GM18511 (cell line): ENCODE data around the gene ZBTB7C.

Source experiments
- ATAC-seq: cut with Tn5 transposase; IDR thresholded peaks from one replicate; pipeline ENCODE4 v1.9.1; 2021; ENCODE audit warnings: mild to moderate bottlenecking, moderate library complexity; ENCODE audit not compliant: unreplicated experiment

ZBTB7C gene

DNA sequence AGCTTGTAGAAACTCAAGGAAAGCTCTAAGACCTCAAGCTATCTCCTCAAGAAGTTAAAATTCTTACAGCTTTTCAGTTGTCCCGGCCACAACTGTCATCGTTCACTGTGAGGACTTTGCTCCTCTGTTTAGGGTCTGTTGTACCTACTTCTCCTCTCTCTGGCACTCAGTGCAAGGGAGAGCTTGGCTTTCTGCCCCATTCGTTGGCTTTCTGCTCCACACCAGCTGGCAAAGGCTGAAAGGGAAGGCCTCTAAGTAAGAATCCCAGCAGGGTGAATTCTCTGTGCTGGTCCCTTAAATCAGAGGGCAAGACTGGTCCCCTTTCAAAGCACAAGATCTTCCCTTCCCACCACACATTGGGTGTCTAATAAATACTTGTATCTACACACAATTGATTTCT lies 17.3 kb downstream of the ZBTB7C start:
- no peak for ATAC-seq

DNA sequence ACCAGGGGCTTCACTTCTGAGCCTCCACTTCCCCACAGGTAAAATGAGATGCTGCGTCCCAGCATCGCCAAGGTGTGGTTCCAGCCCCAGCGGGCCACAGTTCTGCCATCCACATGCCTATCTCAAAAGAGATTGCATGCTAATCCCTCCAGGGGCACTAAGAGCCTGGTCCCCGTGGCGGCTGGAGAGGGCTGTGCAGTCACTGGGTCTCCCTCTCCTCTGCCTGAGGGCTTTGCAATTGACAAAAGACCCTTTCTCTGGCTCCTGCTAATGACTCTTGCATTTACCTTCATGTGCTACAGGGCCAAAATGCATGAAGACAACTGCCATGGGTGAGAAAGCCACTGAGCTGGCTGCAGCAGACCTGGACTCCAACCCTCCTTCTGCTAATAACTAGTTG lies 18.5 kb downstream of the ZBTB7C start:
- no peak for ATAC-seq

DNA sequence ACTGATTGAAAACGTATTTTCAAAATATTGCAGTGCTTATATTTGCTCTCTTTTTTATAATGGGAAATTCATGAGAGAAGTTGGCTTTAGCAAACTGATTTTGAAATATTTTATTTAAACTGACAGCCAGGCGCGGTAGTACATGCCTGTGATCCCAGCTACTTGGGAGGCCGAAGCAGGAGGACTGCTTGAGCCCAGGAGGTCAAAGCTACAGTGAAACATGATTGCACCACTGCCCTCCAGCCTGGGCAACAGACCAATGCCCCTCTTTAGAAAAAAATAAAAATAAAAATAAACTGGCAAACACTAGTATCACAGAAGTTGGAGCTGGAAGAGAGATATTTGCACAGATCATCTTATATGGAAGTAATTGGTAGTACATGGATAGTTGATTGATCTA lies 20.7 kb downstream of the ZBTB7C start:
- no peak for ATAC-seq

DNA sequence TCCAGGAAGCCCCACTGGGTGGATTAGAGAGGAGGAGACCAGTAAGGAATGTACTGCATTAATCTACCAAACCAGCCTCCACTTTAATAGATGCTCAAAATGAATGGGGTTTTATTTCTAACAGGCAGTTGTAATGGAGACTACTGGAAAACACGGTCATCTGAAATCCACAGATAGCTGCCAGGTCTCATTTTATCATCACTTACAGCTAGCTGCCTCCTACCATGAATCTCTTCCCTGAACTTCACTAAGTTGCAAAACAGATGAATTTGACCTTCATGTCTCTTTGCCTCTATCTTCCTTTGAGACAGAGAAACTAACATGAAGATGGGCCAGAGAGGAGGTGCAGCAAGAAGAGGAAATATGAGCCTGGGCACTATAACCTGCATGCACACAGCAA lies 21.9 kb downstream of the ZBTB7C start:
- ATAC-seq = no peak

DNA sequence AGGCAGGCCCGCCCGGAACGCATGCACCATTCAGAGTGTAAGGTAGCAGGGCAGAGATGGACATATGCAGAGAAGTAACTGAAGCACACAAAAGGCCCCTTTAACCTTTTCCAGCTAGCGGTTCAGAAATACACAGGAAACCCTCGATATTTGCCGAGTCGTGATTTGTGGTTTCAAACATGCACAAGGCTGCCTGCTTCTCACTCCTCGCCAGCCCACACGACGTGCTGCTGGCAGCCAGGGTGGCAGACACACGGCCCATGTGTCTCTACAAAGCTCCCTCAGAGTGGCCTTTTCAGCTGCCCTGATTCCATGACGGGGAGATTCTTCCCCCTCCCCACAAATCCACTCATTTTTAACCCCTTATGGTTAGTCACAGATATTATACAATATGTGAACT lies 23.6 kb downstream of the ZBTB7C start:
- ATAC-seq = no peak

DNA sequence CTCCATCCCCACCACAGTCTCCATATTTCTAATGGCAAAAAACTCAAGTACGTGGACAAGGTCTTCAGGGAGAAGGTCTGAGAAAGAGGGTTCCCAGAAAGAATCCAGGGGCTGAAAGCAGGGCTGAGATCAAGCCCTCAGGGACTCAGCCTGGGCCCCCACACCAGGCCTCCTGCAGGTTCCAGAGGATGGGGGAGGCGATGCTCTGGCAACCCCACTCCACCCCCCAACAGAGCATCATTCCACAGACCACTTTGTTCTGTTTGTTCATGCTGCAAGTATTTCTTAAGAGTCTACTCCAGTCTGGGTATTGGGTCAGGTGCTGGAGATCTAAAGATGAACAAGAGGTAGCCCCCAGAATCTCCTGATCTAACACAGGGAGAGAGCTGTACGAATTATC lies 32.2 kb downstream of the ZBTB7C start:
- no peak for ATAC-seq

DNA sequence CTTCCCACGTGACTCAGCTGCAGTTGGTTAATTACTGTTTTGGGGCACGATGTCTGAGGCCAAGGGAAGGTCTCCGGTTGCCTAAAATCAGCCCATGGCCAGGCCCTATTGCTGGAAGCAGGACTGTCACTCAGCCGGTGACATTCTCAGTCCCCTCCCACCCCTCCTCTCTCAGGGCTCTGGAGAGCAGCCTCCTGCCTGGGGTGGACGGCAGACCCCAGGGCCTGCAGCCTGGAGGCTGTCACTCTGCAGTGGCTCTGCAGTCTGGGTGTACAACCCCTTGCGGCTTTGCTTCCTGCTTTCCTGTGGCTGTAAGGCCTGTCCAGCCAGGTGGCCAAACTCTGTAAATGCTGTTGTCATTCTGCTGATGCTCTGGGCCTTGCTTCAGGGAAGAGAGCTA lies 32.8 kb downstream of the ZBTB7C start:
- no peak for ATAC-seq

DNA sequence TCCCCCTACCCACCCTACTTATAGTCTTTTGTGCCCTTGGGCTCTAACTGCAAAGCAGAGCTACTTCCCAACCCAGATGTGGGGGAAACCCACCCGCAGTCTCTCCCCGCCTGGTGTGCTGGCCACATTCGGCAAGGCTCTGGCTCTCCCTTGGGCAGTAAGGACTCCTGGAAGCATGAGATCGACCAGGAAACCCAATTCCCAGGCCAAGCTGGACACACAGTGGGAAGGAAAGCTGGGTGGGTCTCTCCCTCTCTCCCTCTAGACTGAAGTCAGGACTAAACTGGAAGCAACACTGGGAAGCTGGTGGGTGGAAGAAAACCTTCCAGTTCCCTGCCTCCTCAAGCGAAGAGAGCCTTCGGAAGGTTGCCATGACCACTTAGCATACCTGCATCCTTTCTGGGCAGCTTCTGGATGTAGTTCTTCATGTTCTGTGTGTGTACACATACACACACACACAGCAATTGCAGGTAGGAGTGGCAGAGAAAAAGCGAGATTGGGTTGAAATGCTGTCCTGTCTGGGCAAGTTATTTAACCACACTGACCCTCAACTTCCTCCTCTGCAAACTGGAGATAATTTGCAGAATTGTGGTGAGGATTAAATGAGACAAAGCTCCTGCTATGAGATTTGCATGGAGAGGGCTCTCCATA lies 33.9 kb downstream of the ZBTB7C start:
- no peak for ATAC-seq

DNA sequence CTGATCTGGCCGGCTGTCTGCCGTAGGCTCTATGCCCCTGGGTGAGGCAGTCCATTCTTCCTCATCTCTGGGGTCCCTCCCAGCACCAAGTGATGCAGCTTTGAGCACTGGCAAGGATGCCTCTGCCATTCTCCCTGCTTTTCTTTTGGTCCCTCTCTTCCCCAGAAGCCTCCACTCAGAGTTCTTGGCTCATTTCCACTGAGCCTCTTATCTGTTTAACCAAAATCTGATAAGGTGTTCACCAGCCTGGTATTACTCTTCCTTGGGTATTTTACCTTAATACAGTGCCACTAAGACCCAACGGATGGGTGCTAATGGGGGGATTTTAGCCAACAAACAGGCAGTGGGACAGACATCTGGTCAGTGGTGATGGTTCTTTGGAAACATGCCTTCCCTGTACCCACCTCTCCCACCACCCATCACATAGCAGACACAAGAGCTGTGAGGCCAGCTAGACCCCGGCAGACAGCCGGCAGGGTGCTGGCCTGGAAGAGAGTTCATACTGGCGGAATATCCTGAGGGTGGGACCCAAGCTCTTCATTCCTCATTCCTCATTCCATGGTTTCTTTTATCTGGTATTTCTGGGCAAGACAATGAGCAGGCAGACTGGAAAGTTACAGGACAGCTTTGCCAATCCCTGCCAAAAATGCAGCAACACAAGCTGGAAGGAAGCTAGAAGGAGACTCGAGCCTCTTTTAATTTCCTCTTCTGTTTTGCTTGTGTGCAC lies 34.6 kb downstream of the ZBTB7C start:
- no peak for ATAC-seq

DNA sequence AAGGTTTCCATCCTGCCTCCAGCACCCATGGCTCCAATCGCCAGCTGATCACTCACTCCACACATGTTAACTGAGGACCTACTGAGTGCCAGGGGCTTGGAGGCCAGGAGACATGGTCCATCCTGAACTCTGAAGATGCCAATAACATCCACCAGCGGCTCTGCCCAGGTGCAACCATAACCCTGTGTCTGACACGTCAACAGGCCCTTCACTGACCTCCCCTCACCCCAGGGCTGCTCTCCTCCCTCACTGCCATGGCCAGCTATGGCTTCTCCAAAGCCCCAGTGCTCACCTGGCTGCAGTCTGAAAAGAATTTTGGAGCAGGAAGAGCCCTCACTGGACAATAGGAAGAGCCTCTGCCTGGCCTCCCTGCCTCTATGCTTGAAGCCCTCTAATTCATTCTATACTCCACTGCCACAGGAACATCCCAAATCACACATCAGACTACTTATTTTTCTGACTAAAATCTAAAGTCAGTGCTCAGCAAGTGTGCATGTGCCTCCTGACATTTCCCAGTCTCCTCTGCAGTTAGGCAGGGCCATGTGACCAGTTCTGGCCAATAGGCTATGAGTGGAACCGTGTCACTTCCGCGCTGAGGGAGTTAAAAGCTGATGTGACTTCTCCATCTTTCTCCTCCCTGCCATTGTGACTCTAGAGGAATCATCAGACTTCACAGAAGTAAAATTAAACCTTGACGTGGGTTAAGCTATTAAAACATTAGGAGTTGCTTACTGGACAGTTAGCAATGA lies 37.2 kb downstream of the ZBTB7C start:
- no peak for ATAC-seq

DNA sequence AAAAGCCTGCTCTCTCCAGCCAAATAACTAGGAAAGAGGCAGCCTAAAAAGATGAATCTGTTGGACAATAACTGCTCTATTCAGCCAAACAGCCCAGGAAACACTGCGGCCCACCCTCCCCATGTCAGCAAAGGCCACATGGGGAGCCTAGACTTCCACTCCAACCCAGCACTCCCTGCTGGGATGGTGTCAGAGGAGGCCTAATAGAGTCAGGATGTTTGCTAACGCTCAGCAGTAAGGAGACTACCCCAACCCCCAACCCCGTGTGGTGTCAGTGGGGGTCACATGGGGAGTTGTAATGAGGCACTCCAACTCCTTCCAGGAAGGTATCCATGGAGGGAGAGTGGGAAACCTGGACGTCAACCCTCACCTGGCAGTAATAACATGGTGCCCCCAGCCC lies 41.6 kb downstream of the ZBTB7C start:
- no peak for ATAC-seq

DNA sequence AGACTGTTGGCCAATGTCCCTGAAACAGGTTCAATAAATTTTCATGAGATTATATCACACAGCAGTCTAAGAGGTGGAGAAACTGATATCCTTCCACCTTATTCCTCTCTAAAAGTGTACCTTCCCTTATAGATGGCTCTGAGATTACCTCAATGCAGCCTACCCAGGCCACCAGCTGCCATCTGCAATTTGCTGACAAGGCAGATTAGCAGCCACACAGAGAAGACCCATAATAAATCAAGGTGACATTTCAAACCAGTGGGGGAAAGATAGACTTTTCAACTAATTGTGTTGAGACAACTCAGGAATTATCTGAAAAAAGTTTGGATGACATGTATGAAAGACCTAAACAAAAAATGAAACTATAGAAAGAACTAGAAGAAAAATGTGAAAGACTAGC lies 43.2 kb downstream of the ZBTB7C start:
- no peak for ATAC-seq

DNA sequence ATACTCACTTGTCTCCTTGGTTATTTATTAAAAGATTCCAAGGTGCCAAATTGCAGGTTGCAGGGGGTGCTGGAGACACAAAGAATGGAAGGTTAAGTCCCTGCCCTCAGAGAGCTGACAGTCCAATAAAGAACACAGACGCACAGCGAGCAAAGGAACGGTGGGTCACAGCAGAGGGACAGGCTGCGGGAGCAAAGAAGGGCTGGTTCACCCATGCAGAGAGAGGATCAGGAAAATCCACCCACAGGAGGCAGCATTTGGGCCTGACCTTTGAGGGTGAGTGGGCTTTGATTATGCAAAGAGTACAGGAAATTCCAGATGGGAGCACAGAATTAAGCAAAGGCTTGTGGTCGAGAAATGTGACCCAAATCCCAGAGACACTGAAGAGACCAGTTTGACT lies 45.0 kb downstream of the ZBTB7C start:
- ATAC-seq = no peak

DNA sequence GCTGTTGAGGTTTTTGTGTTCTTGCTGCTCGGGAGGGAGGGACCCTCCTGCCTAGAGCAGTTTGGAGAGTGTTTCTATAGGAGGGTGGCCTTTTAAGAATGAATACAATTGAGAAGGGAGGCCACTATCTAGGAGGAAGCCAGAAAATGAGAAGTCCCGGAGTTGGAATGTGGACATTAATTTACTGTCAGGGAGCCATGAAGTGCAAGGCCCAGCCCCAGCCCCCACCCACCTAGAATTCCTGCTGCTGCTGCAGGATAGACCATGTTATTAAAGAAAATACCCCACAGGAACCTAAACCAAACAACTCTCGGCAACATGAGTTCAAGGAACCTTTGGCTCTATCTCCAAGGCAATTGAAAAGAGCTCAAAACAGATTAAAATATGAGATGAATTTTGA lies 46.0 kb downstream of the ZBTB7C start:
- no peak for ATAC-seq

DNA sequence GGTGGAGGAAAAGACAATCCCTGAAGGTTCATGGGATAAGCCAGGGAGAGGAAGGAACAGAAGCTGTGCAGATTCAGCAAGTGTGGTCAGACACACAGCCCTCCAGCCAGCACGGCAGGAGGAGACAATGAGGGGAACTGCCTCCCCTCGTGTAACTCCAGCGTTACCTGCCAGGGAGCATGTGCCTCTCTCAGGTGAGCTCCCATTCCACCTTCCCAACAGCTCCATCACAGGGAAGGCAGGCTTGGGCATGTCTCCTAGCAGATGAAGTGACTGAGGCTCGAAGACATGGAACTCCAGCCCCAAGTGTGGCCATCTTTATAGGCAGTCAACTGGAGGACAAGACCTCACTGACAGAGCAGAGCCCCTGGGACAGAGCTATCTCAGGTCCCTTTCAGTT lies 47.4 kb downstream of the ZBTB7C start:
- no peak for ATAC-seq

DNA sequence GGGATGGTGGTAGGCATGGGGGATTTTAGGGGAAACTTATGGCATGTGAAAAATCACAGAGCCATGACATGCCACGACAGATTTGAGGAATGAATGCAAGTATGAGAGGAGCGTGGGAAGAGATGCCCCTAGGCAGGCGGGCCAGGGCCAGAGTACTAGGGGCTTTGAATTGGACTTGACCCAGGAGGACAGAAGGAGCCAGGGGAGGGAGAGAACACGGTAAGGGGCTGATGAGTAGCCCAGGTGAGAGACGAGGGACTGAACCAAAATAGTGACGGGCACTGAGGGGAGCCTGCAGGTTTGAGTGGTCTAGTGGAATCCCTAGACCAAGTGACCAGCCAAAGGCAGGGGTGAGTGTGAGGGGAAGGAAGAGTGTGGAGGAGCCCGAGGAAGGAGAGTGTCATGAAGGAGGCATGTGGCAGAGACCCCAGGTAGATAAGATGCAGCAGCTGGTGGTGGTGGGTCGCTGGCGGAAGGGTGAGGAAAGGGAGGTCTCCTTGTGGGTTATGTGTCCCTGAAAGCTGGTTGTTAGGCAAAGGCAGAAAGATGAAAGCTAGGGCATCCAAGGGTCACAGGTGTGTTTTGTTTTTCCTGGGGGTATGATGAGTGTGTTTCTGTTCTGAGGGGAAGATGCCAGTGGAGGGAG lies 48.7 kb downstream of the ZBTB7C start:
- no peak for ATAC-seq

DNA sequence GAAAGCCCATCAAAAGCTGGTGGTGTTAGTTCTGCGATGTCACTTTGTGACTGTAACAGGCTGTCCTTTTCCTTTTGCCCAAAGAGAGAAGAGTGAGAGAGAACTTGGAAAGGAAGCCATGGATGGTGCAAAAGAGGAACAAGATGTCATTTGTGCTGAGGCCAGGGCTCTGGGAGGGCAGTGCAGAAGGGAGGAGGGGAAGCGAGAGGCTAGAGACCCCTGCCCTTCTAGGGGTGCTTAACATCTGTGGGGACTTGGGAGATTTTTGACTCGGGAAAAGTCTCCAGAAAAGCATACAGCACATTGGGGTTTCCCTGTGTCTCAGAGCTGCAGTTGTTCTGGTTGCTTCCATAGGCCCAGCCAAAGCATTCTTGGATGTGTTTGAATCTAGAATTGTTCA lies 49.6 kb downstream of the ZBTB7C start:
- no peak for ATAC-seq

DNA sequence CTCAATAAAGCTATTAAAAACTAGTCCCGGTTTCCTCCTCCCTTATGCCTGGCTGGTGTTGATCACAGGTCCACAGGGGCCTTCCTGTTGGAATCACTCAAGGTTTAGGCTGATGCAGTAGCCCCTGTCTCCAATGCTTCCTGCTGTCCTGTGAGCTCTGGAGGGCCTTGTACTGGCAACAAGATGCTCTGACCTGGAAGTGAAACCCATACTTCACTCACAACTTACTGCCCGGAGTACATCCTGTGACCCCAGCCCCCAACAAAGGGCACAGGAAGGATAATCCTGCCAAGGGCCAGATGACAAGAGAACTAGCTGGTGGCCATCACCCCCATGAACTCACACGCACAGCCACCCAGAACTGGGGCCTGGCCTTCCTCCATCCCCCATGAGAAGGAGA lies 50.3 kb downstream of the ZBTB7C start:
- ATAC-seq = no peak

DNA sequence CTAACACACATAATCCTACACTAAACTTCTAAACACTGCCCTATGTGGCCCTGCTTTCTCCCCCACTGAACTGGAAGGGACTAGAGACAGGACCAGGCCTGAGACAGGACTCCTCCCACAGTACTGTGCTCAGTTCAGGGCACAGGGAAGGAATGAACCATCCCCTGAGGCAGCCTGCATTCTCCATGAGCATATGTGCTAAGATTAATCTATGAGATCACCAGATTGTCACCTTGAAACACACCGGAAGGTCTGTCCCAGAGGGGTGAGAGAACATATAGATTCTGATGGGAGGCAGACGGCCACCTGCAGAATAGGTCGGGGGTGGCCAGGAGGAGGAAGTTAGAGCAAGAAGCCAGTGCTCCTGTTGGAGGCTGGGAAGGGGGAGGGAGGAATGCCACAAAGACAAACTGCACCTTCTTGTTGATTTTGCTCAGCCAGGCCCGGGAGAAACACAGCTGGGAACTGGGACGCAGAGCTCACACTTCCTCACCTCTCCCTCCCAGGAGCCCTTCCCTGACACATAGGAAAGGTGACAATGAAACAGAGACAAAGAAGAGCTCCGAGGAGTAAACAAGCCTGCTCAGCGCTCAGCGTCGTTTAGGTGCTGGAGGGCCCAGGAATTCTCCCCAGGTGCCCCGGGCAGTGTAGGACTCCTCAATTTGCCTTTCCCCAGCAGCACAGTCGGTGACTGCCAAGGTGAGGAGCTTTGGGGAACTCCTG lies 52.1 kb downstream of the ZBTB7C start:
- ATAC-seq = no peak

DNA sequence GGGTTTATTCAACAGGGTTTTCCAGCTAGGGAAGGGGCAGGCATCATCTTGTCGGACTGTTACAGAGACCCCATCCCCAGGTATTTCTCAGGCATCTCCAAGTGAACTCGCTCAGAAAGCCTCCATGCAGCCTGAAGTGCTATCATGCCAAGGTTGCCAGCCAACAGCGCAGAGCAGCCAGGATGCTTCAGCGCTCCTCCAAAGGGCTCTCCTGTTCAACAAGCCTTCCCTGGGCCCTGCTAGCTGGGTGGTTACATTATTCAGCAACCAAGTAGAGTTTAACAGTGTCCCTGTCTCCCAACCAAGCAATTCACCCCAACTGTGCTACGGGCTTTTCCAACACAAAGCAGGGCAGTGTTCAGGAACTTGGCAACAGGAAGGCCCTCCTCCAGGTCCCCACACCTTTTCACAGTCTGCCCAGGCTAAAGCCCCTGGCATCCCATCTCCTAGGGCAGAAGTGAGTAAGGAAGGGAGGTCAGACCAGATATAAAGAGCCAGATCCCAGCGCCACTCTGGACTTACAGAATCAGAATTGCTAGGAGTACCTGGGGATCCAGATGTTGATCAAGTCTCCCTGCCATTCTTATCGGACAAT lies 52.9 kb downstream of the ZBTB7C start:
- ATAC-seq = no peak
